Liver (tissue), 9 donors: ENCODE data around the gene MPPED2. TPM values are rescaled to one million over a fixed set of nuclear protein-coding genes. Genes with fewer than 3 reads are reported as not detected.

Experiments used
- DNase-seq: peaks from one replicate; pipeline ENCODE4 v3.0.0-alpha.2; 2017; ENCODE audit warnings: low spot score
- H3K27ac ChIP-seq, 2 donors: one replicate each; pipeline ENCODE4 v1.7.0; 2013; ENCODE audit warnings: inconsistent platforms in 2 of 2, low read length in 2 of 2, control low read depth in 1 of 2, low read depth in 1 of 2, mild to moderate bottlenecking in 1 of 2
- H3K27me3 ChIP-seq, 4 donors: one replicate each; pipeline versions ENCODE4 v1.6.1 to v1.7.0; 2013; ENCODE audit warnings: low read length in 3 of 4, inconsistent platforms in 1 of 4, mild to moderate bottlenecking in 1 of 4, moderate library complexity in 1 of 4; ENCODE audit not compliant: control insufficient read depth in 4 of 4, insufficient read depth in 4 of 4
- H3K36me3 ChIP-seq, 4 donors: one replicate each; pipeline versions ENCODE4 v1.6.1 to v1.7.0; 2013; ENCODE audit warnings: low read length in 3 of 4, mild to moderate bottlenecking in 3 of 4, low read depth in 1 of 4, moderate library complexity in 1 of 4; ENCODE audit not compliant: control insufficient read depth in 4 of 4, insufficient read depth in 3 of 4
- H3K4me1 ChIP-seq, 4 donors: one replicate each; pipeline versions ENCODE4 v1.6.1 to v1.7.0; 2013; ENCODE audit warnings: low read length in 3 of 4, mild to moderate bottlenecking in 3 of 4, moderate library complexity in 1 of 4; ENCODE audit not compliant: control insufficient read depth in 4 of 4, insufficient read depth in 4 of 4
- H3K4me3 ChIP-seq, 3 donors: one replicate each; pipeline versions ENCODE4 v1.6.1 to v1.7.0; 2013; ENCODE audit warnings: low read length in 3 of 3, control low read depth in 1 of 3, low read depth in 1 of 3, mild to moderate bottlenecking in 1 of 3
- H3K9ac ChIP-seq, 2 donors: one replicate each; pipeline ENCODE4 v1.7.0; 2013; ENCODE audit warnings: low read length in 2 of 2, mild to moderate bottlenecking in 2 of 2, moderate library complexity in 2 of 2, control low read depth in 1 of 2, low read depth in 1 of 2
- H3K9me3 ChIP-seq, 4 donors: one replicate each; pipeline versions ENCODE4 v1.6.1 to v1.7.0; 2013; ENCODE audit warnings: low read length in 3 of 4; ENCODE audit not compliant: control insufficient read depth in 4 of 4
- EGR1 ChIP-seq, 2 donors: IDR thresholded peaks; 2 replicates each; pipeline ENCODE4 v1.6.1; 2016 to 2018; ENCODE audit warnings: antibody characterized with exemption in 2 of 2, low read depth in 2 of 2
- FOXA1 ChIP-seq: IDR thresholded peaks from 2 replicates; pipeline ENCODE4 v1.6.1; 2016; ENCODE audit warnings: antibody characterized with exemption
- FOXA2 ChIP-seq: IDR thresholded peaks from 2 replicates; pipeline ENCODE4 v1.6.1; 2016; ENCODE audit warnings: antibody characterized with exemption
- GABPA ChIP-seq, 2 donors: IDR thresholded peaks in 1 of 2; conservative IDR thresholded peaks in 1 of 2; 2 replicates each; pipeline ENCODE4 v1.6.1; 2016; ENCODE audit warnings: antibody characterized with exemption in 2 of 2, mild to moderate bottlenecking in 1 of 2, moderate library complexity in 1 of 2
- HNF4A ChIP-seq, 2 donors: conservative IDR thresholded peaks; 2 replicates each; pipeline ENCODE4 v1.6.1; 2016; ENCODE audit warnings: antibody characterized with exemption in 2 of 2, mild to moderate bottlenecking in 2 of 2
- HNF4G ChIP-seq: IDR thresholded peaks from 2 replicates; pipeline ENCODE4 v1.6.1; 2016; ENCODE audit warnings: antibody characterized with exemption
- JUND ChIP-seq, 2 donors: IDR thresholded peaks; 2 replicates each; pipeline ENCODE4 v1.6.1; 2016; ENCODE audit warnings: antibody characterized with exemption in 2 of 2
- NR2F2 ChIP-seq: IDR thresholded peaks from 2 replicates; pipeline ENCODE4 v1.6.1; 2016; ENCODE audit warnings: antibody characterized with exemption
- RAD21 ChIP-seq, 2 donors: IDR thresholded peaks; 2 replicates each; pipeline ENCODE4 v1.6.1; 2016; ENCODE audit warnings: antibody characterized with exemption in 2 of 2, mild to moderate bottlenecking in 2 of 2
- RXRA ChIP-seq, 2 donors: IDR thresholded peaks; 2 replicates each; pipeline ENCODE4 v1.6.1; 2017 to 2018; ENCODE audit warnings: antibody characterized with exemption in 2 of 2, mild to moderate bottlenecking in 1 of 2
- SP1 ChIP-seq: IDR thresholded peaks from 2 replicates; pipeline ENCODE4 v1.6.1; 2018; ENCODE audit warnings: antibody characterized with exemption, mild to moderate bottlenecking
- TAF1 ChIP-seq: conservative IDR thresholded peaks from 2 replicates; pipeline ENCODE4 v1.6.1; 2016; ENCODE audit warnings: antibody characterized with exemption, mild to moderate bottlenecking
- YY1 ChIP-seq: IDR thresholded peaks from 2 replicates; pipeline ENCODE4 v1.6.1; 2016; ENCODE audit warnings: antibody characterized with exemption, mild to moderate bottlenecking
- polyA plus RNA-seq, 2 donors: library from polyadenylated mRNA; stranded (reverse) in 1 of 2; unstranded in 1 of 2; fragments of 200-250 nt in 1 of 2; fragments of >200 nt in 1 of 2; fragmentation: Nextera tagmentation in 1 of 2; extraction: Ambion mirVana in 1 of 2; gene quantifications; one replicate each; pipeline versions ENCODE4 v1.2.1 to v1.2.3, GENCODE V29; 2013 to 2015
- total RNA-seq, 2 donors: library from RNA; depleted of rRNA; stranded (reverse); fragments of >200 nt; gene quantifications; one replicate each; pipeline ENCODE4 v1.2.3, GENCODE V29; 2014
- TF ChIP-seq, protein P1 (sequence below): IDR thresholded peaks from 2 replicates; pipeline ENCODE4 v1.6.1; 2016; ENCODE audit warnings: antibody characterized with exemption
- TF ChIP-seq, protein P2 (sequence below): fragments of 150-350 bp; IDR thresholded peaks from 2 replicates; pipeline ENCODE4 v1.5.1; 2017; ENCODE audit warnings: improper control_type of control experiment, low read depth, low read length; ENCODE audit not compliant: missing input control
- TF ChIP-seq, protein P3 (sequence below): IDR thresholded peaks from 2 replicates; pipeline ENCODE4 v1.6.1; 2016; ENCODE audit warnings: antibody characterized with exemption
- TF ChIP-seq, protein P4 (sequence below): IDR thresholded peaks from 2 replicates; pipeline ENCODE4 v1.6.1; 2016; ENCODE audit warnings: antibody characterized with exemption, mild to moderate bottlenecking
- TF ChIP-seq, protein P5 (sequence below): IDR thresholded peaks from 2 replicates; pipeline ENCODE4 v1.6.1; 2016; ENCODE audit warnings: antibody characterized with exemption
- donor health status: healthy.
- donor health status: healthy.
- donor health status: healthy.
- donor health status: healthy.
- donor health status: healthy.

MPPED2 gene
- total and polyA plus RNA-seq, 4 donors, result 0.22 to 1.6 (median 0.47) TPM

DNA sequence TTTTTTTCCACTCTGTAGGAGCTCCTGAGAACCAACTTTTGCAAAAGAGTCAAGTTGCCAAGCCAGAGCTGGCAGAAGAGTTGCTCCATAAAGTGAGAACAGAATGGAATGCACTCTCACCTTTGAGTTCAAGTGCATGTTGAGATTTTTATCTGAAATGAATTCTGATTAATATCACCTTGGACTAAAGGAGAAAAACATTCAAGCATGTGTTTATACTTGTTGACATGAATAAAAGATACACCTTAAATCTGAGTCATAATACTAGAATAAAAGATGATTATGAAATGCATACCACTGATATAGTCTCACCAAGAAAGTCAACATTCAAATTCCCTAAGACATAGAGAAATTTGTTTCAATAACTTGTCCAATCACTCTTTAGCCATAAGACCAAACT, 225.4 kb downstream of the MPPED2 start:
- no peaks in the 10 kb centered on the region for H3K4me1 ChIP-seq

More for the DNA sequence above, 225.4 kb downstream of the MPPED2 start:
- H3K27me3 ChIP-seq, result no peaks in the 10 kb centered on the region
- no peak overlapping the region for H3K27ac ChIP-seq
- TF ChIP-seq, protein P1, sequence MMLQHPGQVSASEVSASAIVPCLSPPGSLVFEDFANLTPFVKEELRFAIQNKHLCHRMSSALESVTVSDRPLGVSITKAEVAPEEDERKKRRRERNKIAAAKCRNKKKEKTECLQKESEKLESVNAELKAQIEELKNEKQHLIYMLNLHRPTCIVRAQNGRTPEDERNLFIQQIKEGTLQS, result no peak
- TF ChIP-seq EGR1 (IDR thresholded peaks at IDR 0.05; ENCODE audit: low read depth in 2 of 2) (no peak), SP1 (no peak), RAD21 (IDR thresholded peaks at IDR 0.05) (no peak), TAF1 (no peak), JUND (IDR thresholded peaks at IDR 0.05) (no peak), HNF4A (conservative IDR thresholded peaks at IDR 0.05) (no peak), RXRA (IDR thresholded peaks at IDR 0.05) (no peak), FOXA2 (no peak), FOXA1 (no peak), NR2F2 (no peak), GABPA (IDR thresholded peaks at IDR 0.05 in 1 of 2, conservative IDR thresholded peaks at IDR 0.05 in 1 of 2) (no peak), HNF4G (no peak), YY1 (no peak)
- TF ChIP-seq, protein P2, sequence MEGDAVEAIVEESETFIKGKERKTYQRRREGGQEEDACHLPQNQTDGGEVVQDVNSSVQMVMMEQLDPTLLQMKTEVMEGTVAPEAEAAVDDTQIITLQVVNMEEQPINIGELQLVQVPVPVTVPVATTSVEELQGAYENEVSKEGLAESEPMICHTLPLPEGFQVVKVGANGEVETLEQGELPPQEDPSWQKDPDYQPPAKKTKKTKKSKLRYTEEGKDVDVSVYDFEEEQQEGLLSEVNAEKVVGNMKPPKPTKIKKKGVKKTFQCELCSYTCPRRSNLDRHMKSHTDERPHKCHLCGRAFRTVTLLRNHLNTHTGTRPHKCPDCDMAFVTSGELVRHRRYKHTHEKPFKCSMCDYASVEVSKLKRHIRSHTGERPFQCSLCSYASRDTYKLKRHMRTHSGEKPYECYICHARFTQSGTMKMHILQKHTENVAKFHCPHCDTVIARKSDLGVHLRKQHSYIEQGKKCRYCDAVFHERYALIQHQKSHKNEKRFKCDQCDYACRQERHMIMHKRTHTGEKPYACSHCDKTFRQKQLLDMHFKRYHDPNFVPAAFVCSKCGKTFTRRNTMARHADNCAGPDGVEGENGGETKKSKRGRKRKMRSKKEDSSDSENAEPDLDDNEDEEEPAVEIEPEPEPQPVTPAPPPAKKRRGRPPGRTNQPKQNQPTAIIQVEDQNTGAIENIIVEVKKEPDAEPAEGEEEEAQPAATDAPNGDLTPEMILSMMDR, result no peak
- TF ChIP-seq, protein P3, sequence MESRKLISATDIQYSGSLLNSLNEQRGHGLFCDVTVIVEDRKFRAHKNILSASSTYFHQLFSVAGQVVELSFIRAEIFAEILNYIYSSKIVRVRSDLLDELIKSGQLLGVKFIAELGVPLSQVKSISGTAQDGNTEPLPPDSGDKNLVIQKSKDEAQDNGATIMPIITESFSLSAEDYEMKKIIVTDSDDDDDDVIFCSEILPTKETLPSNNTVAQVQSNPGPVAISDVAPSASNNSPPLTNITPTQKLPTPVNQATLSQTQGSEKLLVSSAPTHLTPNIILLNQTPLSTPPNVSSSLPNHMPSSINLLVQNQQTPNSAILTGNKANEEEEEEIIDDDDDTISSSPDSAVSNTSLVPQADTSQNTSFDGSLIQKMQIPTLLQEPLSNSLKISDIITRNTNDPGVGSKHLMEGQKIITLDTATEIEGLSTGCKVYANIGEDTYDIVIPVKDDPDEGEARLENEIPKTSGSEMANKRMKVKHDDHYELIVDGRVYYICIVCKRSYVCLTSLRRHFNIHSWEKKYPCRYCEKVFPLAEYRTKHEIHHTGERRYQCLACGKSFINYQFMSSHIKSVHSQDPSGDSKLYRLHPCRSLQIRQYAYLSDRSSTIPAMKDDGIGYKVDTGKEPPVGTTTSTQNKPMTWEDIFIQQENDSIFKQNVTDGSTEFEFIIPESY, result no peak
- TF ChIP-seq, protein P4, sequence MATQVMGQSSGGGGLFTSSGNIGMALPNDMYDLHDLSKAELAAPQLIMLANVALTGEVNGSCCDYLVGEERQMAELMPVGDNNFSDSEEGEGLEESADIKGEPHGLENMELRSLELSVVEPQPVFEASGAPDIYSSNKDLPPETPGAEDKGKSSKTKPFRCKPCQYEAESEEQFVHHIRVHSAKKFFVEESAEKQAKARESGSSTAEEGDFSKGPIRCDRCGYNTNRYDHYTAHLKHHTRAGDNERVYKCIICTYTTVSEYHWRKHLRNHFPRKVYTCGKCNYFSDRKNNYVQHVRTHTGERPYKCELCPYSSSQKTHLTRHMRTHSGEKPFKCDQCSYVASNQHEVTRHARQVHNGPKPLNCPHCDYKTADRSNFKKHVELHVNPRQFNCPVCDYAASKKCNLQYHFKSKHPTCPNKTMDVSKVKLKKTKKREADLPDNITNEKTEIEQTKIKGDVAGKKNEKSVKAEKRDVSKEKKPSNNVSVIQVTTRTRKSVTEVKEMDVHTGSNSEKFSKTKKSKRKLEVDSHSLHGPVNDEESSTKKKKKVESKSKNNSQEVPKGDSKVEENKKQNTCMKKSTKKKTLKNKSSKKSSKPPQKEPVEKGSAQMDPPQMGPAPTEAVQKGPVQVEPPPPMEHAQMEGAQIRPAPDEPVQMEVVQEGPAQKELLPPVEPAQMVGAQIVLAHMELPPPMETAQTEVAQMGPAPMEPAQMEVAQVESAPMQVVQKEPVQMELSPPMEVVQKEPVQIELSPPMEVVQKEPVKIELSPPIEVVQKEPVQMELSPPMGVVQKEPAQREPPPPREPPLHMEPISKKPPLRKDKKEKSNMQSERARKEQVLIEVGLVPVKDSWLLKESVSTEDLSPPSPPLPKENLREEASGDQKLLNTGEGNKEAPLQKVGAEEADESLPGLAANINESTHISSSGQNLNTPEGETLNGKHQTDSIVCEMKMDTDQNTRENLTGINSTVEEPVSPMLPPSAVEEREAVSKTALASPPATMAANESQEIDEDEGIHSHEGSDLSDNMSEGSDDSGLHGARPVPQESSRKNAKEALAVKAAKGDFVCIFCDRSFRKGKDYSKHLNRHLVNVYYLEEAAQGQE, result no peak
- TF ChIP-seq, protein P5, sequence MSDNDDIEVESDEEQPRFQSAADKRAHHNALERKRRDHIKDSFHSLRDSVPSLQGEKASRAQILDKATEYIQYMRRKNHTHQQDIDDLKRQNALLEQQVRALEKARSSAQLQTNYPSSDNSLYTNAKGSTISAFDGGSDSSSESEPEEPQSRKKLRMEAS, result no peak
- no peaks in the 10 kb centered on the region for H3K9me3 ChIP-seq
- DNase-seq, result no peak
- no peaks in the 10 kb centered on the region for H3K36me3 ChIP-seq
- no peak overlapping the region for H3K4me3 ChIP-seq
- H3K9ac ChIP-seq, result no peak overlapping the region
